ENCODE measurements around the gene PRKAR2B.

Gene PRKAR2B

DNA sequence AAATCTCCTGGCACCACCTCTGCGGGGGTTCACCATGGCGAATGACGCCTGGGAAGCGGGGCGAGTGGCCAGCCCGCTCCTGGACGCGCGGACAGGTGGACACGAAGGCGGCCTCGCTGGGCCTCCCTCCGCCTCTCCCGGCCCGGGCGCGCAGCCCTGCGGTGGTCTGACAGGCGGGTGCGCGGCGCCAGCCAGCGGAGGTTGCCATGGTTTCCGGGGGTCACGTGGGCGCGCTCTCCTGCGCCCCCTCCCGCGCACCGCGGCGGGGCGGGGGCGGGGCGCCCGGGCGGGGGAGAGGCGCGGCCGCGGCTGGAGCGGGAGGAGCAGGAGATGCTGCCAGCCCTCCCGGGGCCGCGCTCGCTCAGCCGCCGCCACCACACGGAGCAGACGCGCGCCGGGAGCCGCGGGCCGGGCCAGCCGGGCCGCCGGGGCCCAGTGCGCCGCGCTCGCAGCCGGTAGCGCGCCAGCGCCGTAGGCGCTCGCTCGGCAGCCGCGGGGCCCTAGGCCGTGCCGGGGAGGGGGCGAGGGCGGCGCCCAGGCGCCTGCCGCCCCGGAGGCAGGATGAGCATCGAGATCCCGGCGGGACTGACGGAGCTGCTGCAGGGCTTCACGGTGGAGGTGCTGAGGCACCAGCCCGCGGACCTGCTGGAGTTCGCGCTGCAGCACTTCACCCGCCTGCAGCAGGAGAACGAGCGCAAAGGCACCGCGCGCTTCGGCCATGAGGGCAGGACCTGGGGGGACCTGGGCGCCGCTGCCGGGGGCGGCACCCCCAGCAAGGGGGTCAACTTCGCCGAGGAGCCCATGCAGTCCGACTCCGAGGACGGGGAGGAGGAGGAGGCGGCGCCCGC lies at the start of gene PRKAR2B:
PRKAR2B (plus strand) TSS at position 359 of the 848 bp plus-strand sequence; CDS start at position 562, 203 bp downstream.
- H3K36me3 ChIP-seq (ENCODE audit: control insufficient read depth, insufficient read depth, low read length): no peaks in the 10 kb centered on the region
- H3K4me1 ChIP-seq (ENCODE audit: control insufficient read depth, insufficient read depth, low read length): peaks cover 20% of the 10 kb centered on the region
- H3K27me3 ChIP-seq (ENCODE audit: control insufficient read depth, insufficient read depth, low read length): peaks cover 15% of the 10 kb centered on the region
- no peaks in the 10 kb centered on the region for H3K9me3 ChIP-seq (ENCODE audit: control insufficient read depth, insufficient read depth, low read depth, low read length)
- no peak within 1 kb of the TSS for H3K27ac ChIP-seq (ENCODE audit: low read depth, low read length)
- peak within 1 kb of the TSS; percentile 70 for H3K9ac ChIP-seq (ENCODE audit: low read length)
- H3K4me3 ChIP-seq (ENCODE audit: low read depth, low read length): peak within 1 kb of the TSS; percentile 99

DNA sequence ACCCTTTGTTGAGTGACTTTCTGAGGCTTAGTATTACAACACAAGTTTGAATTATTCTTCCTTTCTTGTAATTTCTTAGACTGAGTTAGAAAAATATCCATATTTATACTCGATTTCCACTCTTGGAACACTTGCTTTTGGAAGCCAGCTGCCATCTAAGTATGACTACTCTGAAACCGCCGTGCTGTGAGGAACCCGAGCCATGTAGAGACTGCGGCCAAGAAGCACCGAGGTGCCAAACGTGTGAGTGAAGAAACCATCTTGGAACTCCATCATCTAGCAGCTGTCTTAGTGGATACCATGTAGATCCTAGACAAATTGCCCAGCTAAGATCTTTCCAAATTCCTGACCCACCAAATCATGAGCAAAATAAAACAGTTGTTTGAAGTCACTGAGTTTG lies 49.7 kb upstream of the PRKAR2B start:
- no peak overlapping the region for H3K9ac ChIP-seq (ENCODE audit: low read length)
- H3K36me3 ChIP-seq (ENCODE audit: control insufficient read depth, insufficient read depth, low read length): no peaks in the 10 kb centered on the region
- no peak overlapping the region for H3K27ac ChIP-seq (ENCODE audit: low read depth, low read length)
- H3K4me1 ChIP-seq (ENCODE audit: control insufficient read depth, insufficient read depth, low read length): no peaks in the 10 kb centered on the region
- H3K27me3 ChIP-seq (ENCODE audit: control insufficient read depth, insufficient read depth, low read length): no peaks in the 10 kb centered on the region
- no peak overlapping the region for H3K4me3 ChIP-seq (ENCODE audit: low read depth, low read length)
- 0 out of 2 replicates have a peak, but pooled peaks cover 2% of the 10 kb centered on the region for H3K9me3 ChIP-seq (ENCODE audit: control insufficient read depth, insufficient read depth, low read depth, low read length)

DNA sequence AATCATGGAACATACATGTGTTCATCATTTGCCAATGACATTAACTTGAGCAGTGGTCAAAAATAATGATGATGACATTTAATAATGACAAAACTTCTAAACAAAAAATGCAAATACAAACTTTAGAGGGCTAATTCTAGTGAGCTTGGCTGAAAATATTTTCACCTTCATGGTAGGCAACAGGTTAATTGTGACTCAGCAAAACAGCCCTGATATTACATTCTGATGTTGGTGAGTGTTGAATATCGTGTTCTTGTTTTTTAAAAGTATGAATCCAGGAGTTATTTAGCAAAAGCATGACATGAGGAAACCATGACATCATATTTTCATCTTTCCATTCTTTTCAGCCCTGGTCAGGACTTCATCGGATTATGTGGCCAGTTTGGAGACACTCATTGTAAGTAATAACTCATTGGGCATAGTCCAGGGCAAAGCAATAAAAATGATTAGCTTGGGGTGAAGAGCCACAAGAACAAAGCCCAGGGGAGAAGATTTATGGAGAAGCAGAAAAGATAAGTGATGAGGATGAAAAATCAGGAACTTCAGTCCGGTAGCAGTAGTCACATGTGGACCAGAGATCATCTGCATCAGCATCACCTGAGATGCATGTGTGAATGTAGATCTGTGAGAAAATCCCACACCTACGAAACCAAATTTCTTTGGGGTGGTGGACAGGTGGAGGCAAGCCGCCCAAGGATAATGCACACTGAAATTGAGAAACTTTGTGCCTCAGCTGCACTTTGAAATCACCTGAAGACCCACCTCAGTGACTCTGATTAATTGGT lies 46.8 kb upstream of the PRKAR2B start:
- H3K27ac ChIP-seq (ENCODE audit: low read depth, low read length): no peak overlapping the region
- H3K27me3 ChIP-seq (ENCODE audit: control insufficient read depth, insufficient read depth, low read length): no peaks in the 10 kb centered on the region
- no peak overlapping the region for H3K4me3 ChIP-seq (ENCODE audit: low read depth, low read length)
- 0 out of 2 replicates have a peak, but pooled peaks cover 2% of the 10 kb centered on the region for H3K9me3 ChIP-seq (ENCODE audit: control insufficient read depth, insufficient read depth, low read depth, low read length)
- H3K4me1 ChIP-seq (ENCODE audit: control insufficient read depth, insufficient read depth, low read length): no peaks in the 10 kb centered on the region
- H3K9ac ChIP-seq (ENCODE audit: low read length): no peak overlapping the region
- no peaks in the 10 kb centered on the region for H3K36me3 ChIP-seq (ENCODE audit: control insufficient read depth, insufficient read depth, low read length)

DNA sequence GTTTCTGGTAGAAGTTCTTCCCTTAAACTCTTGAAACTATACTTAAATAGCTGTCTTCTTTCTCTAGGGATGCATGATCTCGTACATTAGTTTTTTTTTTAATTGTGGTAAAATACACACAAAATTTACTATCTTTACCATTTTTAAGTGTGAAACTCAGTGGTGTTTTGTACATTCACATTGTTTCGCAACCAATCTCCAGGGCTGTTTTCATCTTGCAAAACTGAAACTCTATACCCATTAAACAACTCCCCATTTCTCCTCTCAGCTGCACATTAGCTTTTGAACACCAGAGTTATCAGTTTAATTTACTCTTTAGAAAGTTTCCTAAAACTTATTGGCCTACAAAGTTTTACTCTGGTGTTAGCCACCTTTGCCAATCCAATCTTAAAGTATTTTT lies 45.5 kb upstream of the PRKAR2B start:
- H3K4me1 ChIP-seq (ENCODE audit: control insufficient read depth, insufficient read depth, low read length): no peaks in the 10 kb centered on the region
- H3K36me3 ChIP-seq (ENCODE audit: control insufficient read depth, insufficient read depth, low read length): no peaks in the 10 kb centered on the region
- H3K27ac ChIP-seq (ENCODE audit: low read depth, low read length): no peak overlapping the region
- no peak overlapping the region for H3K4me3 ChIP-seq (ENCODE audit: low read depth, low read length)
- H3K9me3 ChIP-seq (ENCODE audit: control insufficient read depth, insufficient read depth, low read depth, low read length): 0 out of 2 replicates have a peak, but pooled peaks cover 2% of the 10 kb centered on the region
- no peaks in the 10 kb centered on the region for H3K27me3 ChIP-seq (ENCODE audit: control insufficient read depth, insufficient read depth, low read length)
- H3K9ac ChIP-seq (ENCODE audit: low read length): no peak overlapping the region

DNA sequence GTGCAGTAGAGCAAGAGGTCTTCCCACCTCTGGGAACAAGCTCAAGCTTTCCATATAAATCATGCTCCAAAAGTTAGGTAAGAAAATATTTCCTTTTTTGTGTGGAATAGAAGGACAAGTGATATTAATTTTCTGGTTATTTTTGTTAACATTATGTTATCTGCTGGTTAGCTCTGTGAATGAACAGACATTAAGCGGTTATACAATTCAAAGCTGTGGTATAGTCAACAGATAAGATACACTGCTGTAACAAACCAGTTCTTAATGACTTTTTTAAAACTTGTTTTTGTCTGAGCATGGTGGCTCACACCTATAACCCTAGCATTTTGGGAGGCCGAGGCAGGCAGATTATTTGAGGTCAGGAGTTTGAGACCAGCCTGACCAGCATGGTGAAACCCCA lies 43.0 kb upstream of the PRKAR2B start:
- H3K4me3 ChIP-seq (ENCODE audit: low read depth, low read length): no peak overlapping the region
- H3K9ac ChIP-seq (ENCODE audit: low read length): no peak overlapping the region
- no peak overlapping the region for H3K27ac ChIP-seq (ENCODE audit: low read depth, low read length)
- no peaks in the 10 kb centered on the region for H3K27me3 ChIP-seq (ENCODE audit: control insufficient read depth, insufficient read depth, low read length)
- H3K9me3 ChIP-seq (ENCODE audit: control insufficient read depth, insufficient read depth, low read depth, low read length): no peaks in the 10 kb centered on the region
- no peaks in the 10 kb centered on the region for H3K4me1 ChIP-seq (ENCODE audit: control insufficient read depth, insufficient read depth, low read length)
- H3K36me3 ChIP-seq (ENCODE audit: control insufficient read depth, insufficient read depth, low read length): no peaks in the 10 kb centered on the region

DNA sequence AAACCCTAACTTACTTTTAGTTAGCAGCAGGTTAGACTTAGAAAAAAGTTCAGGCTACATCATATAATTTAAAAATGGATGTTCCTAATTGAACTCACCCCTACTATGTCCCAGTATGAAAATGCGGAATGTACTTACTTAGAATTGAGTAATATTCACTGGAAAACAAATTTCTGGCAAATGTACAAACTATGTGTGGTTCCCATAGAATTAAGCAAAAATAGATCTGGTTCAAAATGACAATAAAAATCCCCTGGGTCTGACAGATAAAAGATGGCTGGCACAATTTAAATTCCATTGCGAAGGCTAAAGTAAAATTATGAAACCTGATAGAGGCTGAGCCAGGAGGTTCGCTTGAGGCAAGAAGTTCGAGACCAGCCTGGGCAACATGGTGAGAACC lies 42.4 kb upstream of the PRKAR2B start:
- H3K27me3 ChIP-seq (ENCODE audit: control insufficient read depth, insufficient read depth, low read length): no peaks in the 10 kb centered on the region
- no peak overlapping the region for H3K9ac ChIP-seq (ENCODE audit: low read length)
- H3K27ac ChIP-seq (ENCODE audit: low read depth, low read length): no peak overlapping the region
- no peaks in the 10 kb centered on the region for H3K36me3 ChIP-seq (ENCODE audit: control insufficient read depth, insufficient read depth, low read length)
- H3K4me3 ChIP-seq (ENCODE audit: low read depth, low read length): no peak overlapping the region
- H3K9me3 ChIP-seq (ENCODE audit: control insufficient read depth, insufficient read depth, low read depth, low read length): no peaks in the 10 kb centered on the region
- no peaks in the 10 kb centered on the region for H3K4me1 ChIP-seq (ENCODE audit: control insufficient read depth, insufficient read depth, low read length)

DNA sequence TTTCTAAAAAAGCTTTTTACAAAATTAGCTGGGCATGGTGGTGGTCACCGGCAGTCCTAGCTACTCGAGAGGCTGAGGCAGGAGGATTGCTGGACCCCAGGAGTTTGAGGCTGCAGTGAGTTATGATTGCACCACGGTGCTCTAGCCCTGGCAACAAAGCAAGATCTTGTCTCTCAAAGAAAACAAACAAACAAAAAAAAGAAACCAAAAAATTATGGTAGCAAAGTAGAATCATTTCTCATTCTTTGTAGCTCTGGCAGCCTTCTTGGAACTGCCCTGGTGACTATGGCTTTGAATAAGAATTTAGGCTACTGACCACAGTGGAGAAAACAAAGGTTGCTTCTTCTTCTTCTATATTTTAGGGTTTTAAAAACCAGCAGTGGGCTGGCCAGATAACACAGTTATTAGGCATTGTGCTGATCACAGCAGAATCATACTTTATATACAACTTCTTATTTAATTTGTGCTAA lies 41.9 kb upstream of the PRKAR2B start:
- no peak overlapping the region for H3K27ac ChIP-seq (ENCODE audit: low read depth, low read length)
- H3K9me3 ChIP-seq (ENCODE audit: control insufficient read depth, insufficient read depth, low read depth, low read length): no peaks in the 10 kb centered on the region
- H3K9ac ChIP-seq (ENCODE audit: low read length): no peak overlapping the region
- no peaks in the 10 kb centered on the region for H3K4me1 ChIP-seq (ENCODE audit: control insufficient read depth, insufficient read depth, low read length)
- H3K36me3 ChIP-seq (ENCODE audit: control insufficient read depth, insufficient read depth, low read length): no peaks in the 10 kb centered on the region
- H3K27me3 ChIP-seq (ENCODE audit: control insufficient read depth, insufficient read depth, low read length): no peaks in the 10 kb centered on the region
- H3K4me3 ChIP-seq (ENCODE audit: low read depth, low read length): no peak overlapping the region

DNA sequence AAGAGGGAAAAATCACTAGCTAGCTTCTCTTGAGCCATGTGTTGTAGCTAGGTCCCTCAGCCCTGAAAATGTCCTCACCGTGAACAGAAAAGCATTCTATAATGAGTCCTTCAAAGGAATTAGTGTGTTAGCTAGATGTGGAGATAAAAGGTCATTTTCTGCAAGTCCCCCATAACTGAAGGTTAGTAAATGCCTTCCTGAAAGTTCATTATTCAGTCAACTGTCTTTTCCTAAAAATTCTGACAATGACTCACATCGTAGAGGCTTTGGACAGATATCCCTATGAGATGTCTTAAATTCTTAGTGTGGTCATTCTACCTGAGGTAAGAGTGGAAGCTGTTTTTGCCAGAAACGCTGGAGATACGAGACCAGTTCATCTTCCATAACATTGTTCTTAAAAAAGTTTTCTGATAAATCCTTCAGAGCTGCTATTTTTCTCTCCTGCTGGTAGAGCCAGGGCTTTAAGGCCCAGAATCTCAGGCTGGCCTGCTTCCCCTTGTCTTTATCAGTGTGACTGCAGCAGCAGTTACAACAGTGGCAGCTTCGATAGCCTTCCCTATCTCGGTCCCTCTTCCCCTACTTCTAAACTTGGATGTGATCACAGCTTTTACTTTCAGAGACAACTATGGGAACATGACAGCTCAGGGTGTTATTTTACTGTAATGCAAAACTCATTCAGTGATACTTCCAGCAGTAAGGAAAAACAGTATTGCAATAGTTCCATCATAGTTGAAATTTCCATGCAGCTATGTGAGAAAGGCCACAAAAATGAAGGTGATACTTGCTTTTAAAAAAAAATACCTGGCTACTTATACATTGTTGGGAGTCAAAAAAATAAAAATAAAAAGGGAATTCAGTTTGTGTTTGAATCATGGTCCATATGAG lies 37.3 kb upstream of the PRKAR2B start:
- Histone ChIP-seq H3K9me3 (ENCODE audit: control insufficient read depth, insufficient read depth, low read depth, low read length) (no peaks in the 10 kb centered on the region), H3K9ac (ENCODE audit: low read length) (no peak overlapping the region), H3K27me3 (ENCODE audit: control insufficient read depth, insufficient read depth, low read length) (no peaks in the 10 kb centered on the region), H3K4me3 (ENCODE audit: low read depth, low read length) (no peak overlapping the region), H3K27ac (ENCODE audit: low read depth, low read length) (no peak overlapping the region), H3K4me1 (ENCODE audit: control insufficient read depth, insufficient read depth, low read length) (no peaks in the 10 kb centered on the region), H3K36me3 (ENCODE audit: control insufficient read depth, insufficient read depth, low read length) (no peaks in the 10 kb centered on the region)

DNA sequence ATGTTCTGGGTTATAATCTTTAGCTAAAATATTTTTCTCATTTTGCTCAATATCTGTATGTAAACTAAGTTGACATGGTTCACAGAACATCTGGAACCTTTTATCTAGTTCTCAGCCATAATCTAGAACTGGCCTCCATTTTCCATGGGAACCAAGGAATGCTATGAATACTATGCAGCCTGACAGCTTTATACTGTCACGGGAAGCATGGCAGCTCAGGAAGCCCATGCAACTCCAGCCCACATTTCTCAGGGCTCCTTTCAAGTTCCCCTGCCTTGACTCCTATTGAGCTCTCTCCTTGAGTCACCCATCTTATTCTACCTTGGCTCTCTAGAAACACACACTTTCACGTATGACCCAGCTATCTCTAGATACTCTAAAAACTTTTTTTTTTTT lies 36.6 kb upstream of the PRKAR2B start:
- no peaks in the 10 kb centered on the region for H3K4me1 ChIP-seq (ENCODE audit: control insufficient read depth, insufficient read depth, low read length)
- no peaks in the 10 kb centered on the region for H3K27me3 ChIP-seq (ENCODE audit: control insufficient read depth, insufficient read depth, low read length)
- H3K9ac ChIP-seq (ENCODE audit: low read length): no peak overlapping the region
- no peak overlapping the region for H3K4me3 ChIP-seq (ENCODE audit: low read depth, low read length)
- H3K27ac ChIP-seq (ENCODE audit: low read depth, low read length): no peak overlapping the region
- H3K9me3 ChIP-seq (ENCODE audit: control insufficient read depth, insufficient read depth, low read depth, low read length): no peaks in the 10 kb centered on the region
- H3K36me3 ChIP-seq (ENCODE audit: control insufficient read depth, insufficient read depth, low read length): no peaks in the 10 kb centered on the region

DNA sequence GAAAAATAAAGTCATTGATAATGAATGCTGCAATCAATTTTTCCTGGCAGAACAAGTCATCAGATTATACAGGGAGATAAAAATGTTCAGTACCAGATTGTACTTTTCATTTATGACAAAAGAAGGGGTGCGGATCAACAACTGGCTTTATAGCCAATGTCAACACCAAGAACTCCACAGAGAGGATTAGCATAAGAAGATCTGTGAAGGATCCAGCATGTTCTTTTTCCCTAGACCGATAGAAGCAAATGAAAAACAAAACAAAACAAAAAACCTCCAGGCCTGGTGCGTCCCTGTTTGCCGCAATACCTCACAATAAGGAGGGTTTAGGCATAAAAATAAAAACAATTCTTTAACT lies 34.7 kb upstream of the PRKAR2B start:
- Histone ChIP-seq H3K4me3 (ENCODE audit: low read depth, low read length) (no peak overlapping the region), H3K27ac (ENCODE audit: low read depth, low read length) (no peak overlapping the region), H3K4me1 (ENCODE audit: control insufficient read depth, insufficient read depth, low read length) (peaks cover 5% of the 10 kb centered on the region), H3K9me3 (ENCODE audit: control insufficient read depth, insufficient read depth, low read depth, low read length) (no peaks in the 10 kb centered on the region), H3K9ac (ENCODE audit: low read length) (no peak overlapping the region), H3K27me3 (ENCODE audit: control insufficient read depth, insufficient read depth, low read length) (no peaks in the 10 kb centered on the region), H3K36me3 (ENCODE audit: control insufficient read depth, insufficient read depth, low read length) (no peaks in the 10 kb centered on the region)
